Uterus (tissue), 4 donors: ENCODE results near the gene RCE1. TPM values are rescaled to one million over a fixed set of nuclear protein-coding genes. Genes with fewer than 3 reads are reported as not detected.

Experiments
- DNase-seq, 2 donors: peaks; one replicate each; pipeline ENCODE4 v3.0.0-alpha.2; 2019 to 2020
- H3K27ac ChIP-seq, 2 donors: fragments of 200-600 bp; sonication (generic); 1 replicate in 1 of 2; 2 replicates in 1 of 2; pipeline ENCODE4 v1.5.1; 2016 to 2018
- H3K27me3 ChIP-seq, 2 donors: fragments of 200-600 bp; sonication (generic); one replicate each; pipeline ENCODE4 v1.5.1; 2018 to 2019; ENCODE audit warnings: control low read depth in 1 of 2
- H3K36me3 ChIP-seq, 2 donors: fragments of 200-600 bp; sonication (generic); one replicate each; pipeline ENCODE4 v1.5.1; 2019; ENCODE audit warnings: control low read depth in 1 of 2
- H3K4me1 ChIP-seq, 2 donors: fragments of 200-600 bp; sonication (generic); one replicate each; pipeline ENCODE4 v1.5.1; 2018 to 2019; ENCODE audit warnings: control low read depth in 1 of 2
- H3K4me3 ChIP-seq, 2 donors: fragments of 200-600 bp; sonication (generic); 1 replicate in 1 of 2; 2 replicates in 1 of 2; pipeline ENCODE4 v1.5.1; 2018 to 2019; ENCODE audit warnings: mild to moderate bottlenecking in 1 of 2
- H3K9me3 ChIP-seq, 2 donors: fragments of 200-600 bp; sonication (generic); one replicate each; pipeline ENCODE4 v1.5.1; 2019; ENCODE audit warnings: control low read depth in 1 of 2
- CTCF ChIP-seq, 4 experiments: fragments of 200-600 bp in 2 of 4; fragments of 450-650 bp in 2 of 4; sonication (generic) in 2 of 4; IDR thresholded peaks; one replicate each; pipeline ENCODE4 v1.5.1; 2016 to 2019; ENCODE audit warnings: antibody characterized with exemption in 4 of 4, mild to moderate bottlenecking in 2 of 4, moderate library complexity in 1 of 4
- POLR2A ChIP-seq, 2 donors: fragments of 450-650 bp; IDR thresholded peaks; one replicate each; pipeline ENCODE4 v1.6.1; 2016; ENCODE audit warnings: antibody characterized with exemption in 2 of 2, mild to moderate bottlenecking in 1 of 2, moderate library complexity in 1 of 2
- intact Hi-C: fragments of 100-400 bp; cut with DNase I; formaldehyde crosslinking; loops from one replicate; pipeline ENCODE4 v1.15.1; 2023; ENCODE audit warnings: low total_unique reads
- total RNA-seq, 4 donors: library from RNA; depleted of rRNA in 3 of 4; stranded (reverse); fragments of >200 nt in 3 of 4; gene quantifications; one replicate each; pipeline versions ENCODE4 v1.1.0 to v1.2.4, GENCODE V29; 2014 to 2023
- donor health status: DM: yes; HTN: yes; CAD: no.

The RCE1 gene
- total RNA-seq, 4 donors from 2014 or later: 2.3 to 19.4 (median 13.7) TPM

- no peak for TF ChIP-seq CTCF (IDR thresholded peaks at IDR 0.05)
- TF ChIP-seq POLR2A (IDR thresholded peaks at IDR 0.05): no peak
- Histone ChIP-seq H3K9me3 (no peaks in the 10 kb centered on the region), H3K4me3 (no peak overlapping the region), H3K4me1 (peaks cover 0 to 8% of the 10 kb centered on the region in 2 donors), H3K36me3 (no peaks in the 10 kb centered on the region), H3K27ac (no peak overlapping the region), H3K27me3 (no peaks in the 10 kb centered on the region)
- DNase-seq: no peak
- intact Hi-C loops: no loop called here
Measured at GRCh38 chr11:66854729-66855211, 11.5 kb downstream of the RCE1 start.

GRCh38 chr11:66855574-66856495 is 12.6 kb downstream of the RCE1 start:
- H3K9me3 ChIP-seq: no peaks in the 10 kb centered on the region
- H3K4me1 ChIP-seq: peaks cover 0 to 8% of the 10 kb centered on the region in 2 donors
- TF ChIP-seq POLR2A (IDR thresholded peaks at IDR 0.05): peak; percentile 48 to 57
- TF ChIP-seq CTCF (IDR thresholded peaks at IDR 0.05): peak in 1 of 4 experiments; percentile 20
- intact Hi-C loops: no loop called here
- peak overlapping the region; percentile 53 to 55 for H3K4me3 ChIP-seq
- no peaks in the 10 kb centered on the region for H3K27me3 ChIP-seq
- DNase-seq: peak; percentile 88 to 93
- peak overlapping the region; percentile 78 to 88 for H3K27ac ChIP-seq
- no peaks in the 10 kb centered on the region for H3K36me3 ChIP-seq

- H3K27me3 ChIP-seq: no peaks in the 10 kb centered on the region
- intact Hi-C loops: no loop called here
- no peak for TF ChIP-seq CTCF (IDR thresholded peaks at IDR 0.05)
- TF ChIP-seq POLR2A (IDR thresholded peaks at IDR 0.05): no peak
- H3K27ac ChIP-seq: peak within 1 kb of the TSS; percentile 78 to 88
- peak in 1 of 2 donors; percentile 47 for DNase-seq
- H3K4me1 ChIP-seq: peaks cover 0 to 8% of the 10 kb centered on the region in 2 donors
- H3K4me3 ChIP-seq: peak within 1 kb of the TSS; percentile 53 to 55
- no peaks in the 10 kb centered on the region for H3K36me3 ChIP-seq
- no peaks in the 10 kb centered on the region for H3K9me3 ChIP-seq
Measured at GRCh38 chr11:66856496-66857233, 13.4 kb downstream of the RCE1 start, which contains the start of gene LRFN4. Gene LRFN4, plus strand, starts transcription at chr11:66857064. Its CDS starts 681 bp downstream, at chr11:66857745.

GRCh38 chr11:66857234-66857926 is 14.1 kb downstream of the RCE1 start:
- intact Hi-C loops: no loop called here
- TF ChIP-seq CTCF (IDR thresholded peaks at IDR 0.05): no peak
- TF ChIP-seq POLR2A (IDR thresholded peaks at IDR 0.05): no peak
- Histone ChIP-seq H3K4me1 (peaks cover 0 to 8% of the 10 kb centered on the region in 2 donors), H3K36me3 (no peaks in the 10 kb centered on the region), H3K27me3 (no peaks in the 10 kb centered on the region), H3K4me3 (peak overlapping the region; percentile 53 to 55), H3K27ac (peak overlapping the region; percentile 78 to 88), H3K9me3 (no peaks in the 10 kb centered on the region)
- no peak for DNase-seq
